Mammary epithelial cell (primary cell): ENCODE results near the gene RASSF8.

Experiments
- EZH2 ChIP-seq: IDR thresholded peaks from 2 replicates; pipeline ENCODE4 v1.6.1; 2012; ENCODE audit warnings: low read length, inconsistent platforms, borderline replicate concordance
- TF ChIP-seq, protein P1 (sequence below), 2 donors: IDR thresholded peaks in 1 of 2; conservative IDR thresholded peaks in 1 of 2; 2 replicates each; pipeline ENCODE4 v1.5.1; 2011 to 2012; ENCODE audit warnings: inconsistent platforms in 2 of 2, low read length in 2 of 2, mild to moderate bottlenecking in 2 of 2, control low read depth in 1 of 2, low read depth in 1 of 2; ENCODE audit not compliant: insufficient read depth in 1 of 2; ENCODE audit errors: extremely low read depth in 1 of 2

DNA sequence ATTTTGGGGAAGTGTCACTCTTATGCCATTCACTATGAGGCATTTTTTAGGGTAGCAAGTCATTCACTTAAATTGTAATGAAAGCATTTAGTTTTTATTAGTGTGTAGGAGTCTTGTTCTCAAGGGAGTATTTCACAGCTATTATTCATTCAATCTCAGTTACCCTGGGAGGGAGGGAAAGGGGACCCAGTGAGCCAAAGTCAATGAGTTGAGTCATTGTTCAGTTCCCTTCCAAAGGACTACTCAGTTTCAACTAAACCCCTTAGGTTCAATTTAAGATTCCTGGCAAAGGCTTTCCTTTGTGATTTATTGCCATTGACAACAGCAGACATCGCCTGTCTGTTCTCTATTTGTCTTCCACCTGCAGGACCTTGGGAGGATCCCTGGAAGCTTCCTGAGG lies 29.3 kb upstream of the RASSF8 start:
- TF ChIP-seq, protein P1, sequence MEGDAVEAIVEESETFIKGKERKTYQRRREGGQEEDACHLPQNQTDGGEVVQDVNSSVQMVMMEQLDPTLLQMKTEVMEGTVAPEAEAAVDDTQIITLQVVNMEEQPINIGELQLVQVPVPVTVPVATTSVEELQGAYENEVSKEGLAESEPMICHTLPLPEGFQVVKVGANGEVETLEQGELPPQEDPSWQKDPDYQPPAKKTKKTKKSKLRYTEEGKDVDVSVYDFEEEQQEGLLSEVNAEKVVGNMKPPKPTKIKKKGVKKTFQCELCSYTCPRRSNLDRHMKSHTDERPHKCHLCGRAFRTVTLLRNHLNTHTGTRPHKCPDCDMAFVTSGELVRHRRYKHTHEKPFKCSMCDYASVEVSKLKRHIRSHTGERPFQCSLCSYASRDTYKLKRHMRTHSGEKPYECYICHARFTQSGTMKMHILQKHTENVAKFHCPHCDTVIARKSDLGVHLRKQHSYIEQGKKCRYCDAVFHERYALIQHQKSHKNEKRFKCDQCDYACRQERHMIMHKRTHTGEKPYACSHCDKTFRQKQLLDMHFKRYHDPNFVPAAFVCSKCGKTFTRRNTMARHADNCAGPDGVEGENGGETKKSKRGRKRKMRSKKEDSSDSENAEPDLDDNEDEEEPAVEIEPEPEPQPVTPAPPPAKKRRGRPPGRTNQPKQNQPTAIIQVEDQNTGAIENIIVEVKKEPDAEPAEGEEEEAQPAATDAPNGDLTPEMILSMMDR (conservative IDR thresholded peaks at IDR 0.05 in 1 of 2, IDR thresholded peaks at IDR 0.05 in 1 of 2; ENCODE audit: extremely low read depth in 1 of 2, insufficient read depth in 1 of 2, low read depth in 1 of 2, low read length in 2 of 2): no peak
- TF ChIP-seq EZH2: no peak
